Heart right ventricle (tissue), 16 donors: ENCODE data around the gene PHC2. TPM values are rescaled to one million over a fixed set of nuclear protein-coding genes. Genes with fewer than 3 reads are reported as not detected.

Experiments used
- ATAC-seq, 8 donors: fragments of 200-7000 bp; cut with Tn5 transposase; one replicate each; pipeline ENCODE4 v1.9.1; 2020; ENCODE audit warnings: mild to moderate bottlenecking in 8 of 8, moderate library complexity in 8 of 8, moderate number of reproducible peaks in 1 of 8
- DNase-seq, 2 donors: peaks; one replicate each; pipeline ENCODE4 v3.0.0-alpha.2; 2020
- H3K27ac ChIP-seq, 10 donors: fragments of 200-600 bp; sonication (generic) in 2 of 10; one replicate each; pipeline versions ENCODE4 v1.5.0 to v1.8.0; 2020 to 2022; ENCODE audit warnings: mild to moderate bottlenecking in 3 of 10
- H3K27me3 ChIP-seq, 7 donors: fragments of 200-600 bp; one replicate each; pipeline ENCODE4 v1.8.0; 2021 to 2022; ENCODE audit warnings: mild to moderate bottlenecking in 2 of 7
- H3K36me3 ChIP-seq, 9 donors: fragments of 200-600 bp; sonication (generic) in 1 of 9; one replicate each; pipeline versions ENCODE4 v1.5.0 to v1.8.0; 2020 to 2022; ENCODE audit warnings: mild to moderate bottlenecking in 2 of 9
- H3K4me1 ChIP-seq, 9 donors: fragments of 200-600 bp; sonication (generic) in 1 of 9; one replicate each; pipeline versions ENCODE4 v1.5.0 to v1.8.0; 2020 to 2022; ENCODE audit warnings: mild to moderate bottlenecking in 4 of 9
- H3K4me3 ChIP-seq, 10 donors: fragments of 200-600 bp; sonication (generic) in 2 of 10; one replicate each; pipeline versions ENCODE4 v1.5.0 to v1.8.0; 2020 to 2022; ENCODE audit warnings: mild to moderate bottlenecking in 7 of 10, moderate library complexity in 2 of 10
- H3K9me3 ChIP-seq, 11 donors: fragments of 200-600 bp in 10 of 11; sonication (generic) in 2 of 11; one replicate each; pipeline versions ENCODE4 v1.5.0 to v1.8.0; 2013 to 2022; ENCODE audit warnings: mild to moderate bottlenecking in 2 of 11, control low read depth in 1 of 11, moderate library complexity in 1 of 11
- WGBS, 2 donors: extraction: QIAGEN DNeasy Blood & Tissue Kit; methylation state at CpG; one replicate each; pipeline ENCODE4 v1.1.7; 2013; ENCODE audit warnings: inconsistent platforms in 1 of 2; 5-methylcytosine and 5-hydroxymethylcytosine counted together
- intact Hi-C, 10 donors: fragments of 100-400 bp; cut with DNase I; formaldehyde crosslinking; loops; one replicate each; pipeline versions ENCODE4 v1.11.1 to v1.14.2; 2022
- polyA plus RNA-seq, 2 donors: library from polyadenylated mRNA; stranded (reverse); fragments of 200-250 nt; gene quantifications; one replicate each; pipeline ENCODE4 v1.2.3, GENCODE V29; 2013
- total RNA-seq, 10 donors: library from RNA; stranded (reverse); fragmentation: NEBNext Ultra II Directional in 3 of 10; extraction: Animal tissue kit (Norgen Biotek cat#: 25700) in 3 of 10; gene quantifications; one replicate each; pipeline versions ENCODE4 v1.2.1 to v1.2.4, GENCODE V29; 2021 to 2023
- TF ChIP-seq, protein P1 (sequence below), 9 donors: fragments of 200-600 bp; sonication (generic) in 2 of 9; IDR thresholded peaks; one replicate each; pipeline versions ENCODE4 v1.5.0 to v1.8.0; 2021 to 2022; ENCODE audit warnings: antibody characterized with exemption in 9 of 9, mild to moderate bottlenecking in 5 of 9, moderate library complexity in 1 of 9
- donor health status: Arrhythmogenic right ventricular cardiomyopathy.
- donor health status: ischemic (EF 13 %, LVEDD 7.1; RV severe dilation, severe dysfunction).
- donor health status: healthy with polysubstance abuse.
- donor health status: DM: no; HTN: yes; CAD: no.
- donor health status: DM: no; HTN: no; CAD: no.
- donor health status: ischemic (EF 25% LVEDD 6.9; RV normal size, moderate dysfunction).
- donor health status: ischemic (EF 25% LVEDD 5.7; RV mildly dilated, moderate dysfunction).
- donor health status: healthy.
- donor health status: DM: yes; HTN: yes; CAD: no.
- donor health status: Ischemic cardiomyopathy.
- donor health status: ischemic (EF 35%, LVEDD 5.7; RV mildly dilated, moderate dysfunction).
- donor health status: nonischemic (EF 11% LVEDD 7.7; RV severe dilation, severe dysfunction).
- donor health status: DM: yes; HTN: yes; CAD: no.
- donor health status: PGD.
- donor health status: ischemic (EF 29% LVEDD 5.4; RV normal size, mild dysfunction).
- donor health status: nonischemic (EF 23%, LVEDD 6.1; RV moderate dilation, normal function).

The PHC2 gene
- total and polyA plus RNA-seq, 12 donors: 81.2 to 136 (median 99.3) TPM

DNA sequence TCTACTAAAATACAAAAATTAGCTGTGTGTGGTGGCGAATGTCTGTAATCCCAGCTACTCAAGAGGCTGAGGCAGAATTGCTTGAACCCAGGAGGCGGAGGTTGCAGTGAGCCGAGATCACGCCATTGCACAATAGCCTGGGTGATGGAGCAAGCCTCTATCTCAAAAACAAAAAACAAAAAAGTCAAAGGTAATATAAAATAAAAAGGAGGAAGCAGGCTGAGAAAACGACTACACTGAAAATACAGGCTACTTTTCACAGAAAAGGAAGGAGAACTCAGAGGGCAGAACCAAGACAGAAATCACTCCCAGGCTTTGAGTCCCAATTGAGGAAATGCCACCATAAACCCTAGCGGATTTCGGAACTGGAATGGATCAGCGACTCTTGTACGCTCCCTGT is 104.1 kb downstream of the PHC2 start:
- Histone ChIP-seq H3K4me1 (peaks cover 5 to 74% (median 52%) of the 10 kb centered on the region in 9 donors), H3K27me3 (no peaks in the 10 kb centered on the region), H3K36me3 (peaks cover 11 to 100% (median 92%) of the 10 kb centered on the region in 9 donors), H3K4me3 (no peak overlapping the region), H3K9me3 (no peaks in the 10 kb centered on the region), H3K27ac (peak overlapping the region in 4 of 10 donors; percentile 4 to 81 (median 48))
- TF ChIP-seq, protein P1, sequence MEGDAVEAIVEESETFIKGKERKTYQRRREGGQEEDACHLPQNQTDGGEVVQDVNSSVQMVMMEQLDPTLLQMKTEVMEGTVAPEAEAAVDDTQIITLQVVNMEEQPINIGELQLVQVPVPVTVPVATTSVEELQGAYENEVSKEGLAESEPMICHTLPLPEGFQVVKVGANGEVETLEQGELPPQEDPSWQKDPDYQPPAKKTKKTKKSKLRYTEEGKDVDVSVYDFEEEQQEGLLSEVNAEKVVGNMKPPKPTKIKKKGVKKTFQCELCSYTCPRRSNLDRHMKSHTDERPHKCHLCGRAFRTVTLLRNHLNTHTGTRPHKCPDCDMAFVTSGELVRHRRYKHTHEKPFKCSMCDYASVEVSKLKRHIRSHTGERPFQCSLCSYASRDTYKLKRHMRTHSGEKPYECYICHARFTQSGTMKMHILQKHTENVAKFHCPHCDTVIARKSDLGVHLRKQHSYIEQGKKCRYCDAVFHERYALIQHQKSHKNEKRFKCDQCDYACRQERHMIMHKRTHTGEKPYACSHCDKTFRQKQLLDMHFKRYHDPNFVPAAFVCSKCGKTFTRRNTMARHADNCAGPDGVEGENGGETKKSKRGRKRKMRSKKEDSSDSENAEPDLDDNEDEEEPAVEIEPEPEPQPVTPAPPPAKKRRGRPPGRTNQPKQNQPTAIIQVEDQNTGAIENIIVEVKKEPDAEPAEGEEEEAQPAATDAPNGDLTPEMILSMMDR (IDR thresholded peaks at IDR 0.05): no peak
- no peak for DNase-seq
- intact Hi-C loops: no loop called here
- WGBS, 2 donors: 81 to 90% methylated on average over 9 of the region's 9 CpGs
- no peak for ATAC-seq

DNA sequence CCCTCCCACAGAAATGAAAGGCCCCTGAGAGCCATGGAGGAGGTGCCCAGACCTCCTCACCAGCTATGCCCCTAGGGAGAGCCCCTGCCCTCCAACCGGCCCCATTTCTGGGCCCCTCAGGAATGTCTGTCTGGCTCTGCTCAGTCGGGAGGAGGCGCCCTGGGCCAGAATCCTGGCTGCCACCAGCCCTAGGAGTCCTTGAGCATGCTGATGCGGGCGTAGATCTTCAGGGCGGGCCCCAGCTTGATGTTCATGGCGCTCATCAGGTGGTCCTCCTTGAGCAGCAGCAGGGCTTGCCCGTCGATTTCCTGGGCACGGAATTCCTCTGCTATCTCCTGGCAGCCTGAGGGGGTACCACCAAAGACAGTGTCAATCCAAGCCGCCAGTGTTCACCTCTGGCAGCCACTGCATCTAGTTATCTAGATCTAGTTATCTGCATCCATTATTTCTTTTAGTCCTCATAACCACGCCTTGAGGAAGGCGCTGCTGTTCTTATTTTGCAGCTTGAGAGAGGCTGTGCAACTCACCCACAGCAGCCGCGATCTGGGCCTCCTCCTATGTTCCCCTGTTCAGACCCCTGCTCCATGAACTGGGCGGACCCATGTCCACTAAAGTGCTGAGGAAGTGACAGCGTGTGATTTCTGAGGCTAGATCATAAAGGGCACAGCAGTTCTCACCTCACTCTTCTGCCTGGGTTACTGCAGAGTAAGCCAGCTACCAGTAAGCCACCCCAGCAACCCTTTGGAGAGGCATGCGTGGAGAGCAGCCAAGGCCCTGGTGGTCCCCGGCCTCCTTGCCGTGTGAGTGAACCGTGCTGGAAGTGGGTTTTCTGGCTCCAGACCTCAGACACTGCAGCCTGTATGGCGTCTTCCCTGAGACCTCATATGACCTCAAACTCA is 106.0 kb downstream of the PHC2 start:
- Histone ChIP-seq H3K4me1 (peaks cover 5 to 62% (median 42%) of the 10 kb centered on the region in 9 donors), H3K27me3 (no peaks in the 10 kb centered on the region), H3K4me3 (no peak overlapping the region), H3K27ac (peak overlapping the region in 6 of 10 donors; percentile 3 to 81 (median 12)), H3K36me3 (peaks cover 11 to 90% (median 75%) of the 10 kb centered on the region in 9 donors), H3K9me3 (no peaks in the 10 kb centered on the region)
- intact Hi-C loops: no loop called here
- ATAC-seq (no peak), DNase-seq (no peak)
- WGBS, 2 donors: 65 to 71% methylated on average over 22 of the region's 22 CpGs
- TF ChIP-seq, protein P1 (IDR thresholded peaks at IDR 0.05): no peak

DNA sequence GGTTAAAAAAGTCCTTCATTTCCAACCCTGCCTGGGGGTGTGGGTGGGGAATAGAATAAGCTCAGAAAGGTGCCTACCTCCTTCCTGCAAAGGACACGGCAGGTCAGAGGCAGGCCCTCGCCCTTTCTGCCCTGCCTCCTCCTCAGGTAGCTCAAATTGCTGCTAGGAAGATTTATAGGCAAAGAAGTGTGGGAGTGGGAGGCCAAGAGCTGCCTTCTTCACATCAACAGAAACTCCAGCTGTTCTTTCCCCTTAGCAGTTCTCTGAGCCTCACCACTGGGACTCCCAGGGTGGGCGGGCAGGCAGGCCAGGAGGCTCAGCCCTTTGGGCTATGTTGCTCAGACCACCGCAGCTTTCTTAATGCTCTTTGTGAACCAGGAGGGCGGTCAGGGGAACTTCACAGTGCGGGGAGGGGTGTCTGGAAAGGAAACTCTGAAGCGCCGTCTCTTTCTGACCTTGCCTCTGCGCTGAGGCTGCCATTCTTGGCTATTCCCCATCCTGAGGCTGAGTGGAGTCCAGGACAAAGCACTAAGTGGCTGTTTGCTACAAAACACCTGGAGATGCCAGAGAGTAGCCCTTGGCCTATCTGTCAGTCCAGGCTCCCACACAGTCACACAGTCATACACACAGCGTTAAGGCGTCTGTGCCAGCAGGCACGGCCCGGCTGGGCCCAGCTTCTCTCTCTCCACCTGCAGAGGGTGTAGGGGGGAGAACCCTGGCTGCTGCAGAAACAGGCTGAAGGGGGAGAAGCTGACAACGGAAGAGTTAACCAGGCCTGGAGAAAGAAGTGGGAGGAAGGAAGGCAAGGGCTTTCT is 107.0 kb downstream of the PHC2 start:
- H3K27me3 ChIP-seq: no peaks in the 10 kb centered on the region
- peaks cover 5 to 55% (median 33%) of the 10 kb centered on the region in 9 donors for H3K4me1 ChIP-seq
- 66 to 79% methylated on average over 14 of the region's 14 CpGs for WGBS, 2 donors
- ATAC-seq (no peak), DNase-seq (no peak)
- peaks cover 11 to 79% (median 65%) of the 10 kb centered on the region in 9 donors for H3K36me3 ChIP-seq
- no peaks in the 10 kb centered on the region for H3K9me3 ChIP-seq
- TF ChIP-seq, protein P1 (IDR thresholded peaks at IDR 0.05): no peak
- no peak overlapping the region for H3K4me3 ChIP-seq
- peak overlapping the region in 4 of 10 donors; percentile 4 to 39 (median 12) for H3K27ac ChIP-seq
- intact Hi-C loops: no loop called here

DNA sequence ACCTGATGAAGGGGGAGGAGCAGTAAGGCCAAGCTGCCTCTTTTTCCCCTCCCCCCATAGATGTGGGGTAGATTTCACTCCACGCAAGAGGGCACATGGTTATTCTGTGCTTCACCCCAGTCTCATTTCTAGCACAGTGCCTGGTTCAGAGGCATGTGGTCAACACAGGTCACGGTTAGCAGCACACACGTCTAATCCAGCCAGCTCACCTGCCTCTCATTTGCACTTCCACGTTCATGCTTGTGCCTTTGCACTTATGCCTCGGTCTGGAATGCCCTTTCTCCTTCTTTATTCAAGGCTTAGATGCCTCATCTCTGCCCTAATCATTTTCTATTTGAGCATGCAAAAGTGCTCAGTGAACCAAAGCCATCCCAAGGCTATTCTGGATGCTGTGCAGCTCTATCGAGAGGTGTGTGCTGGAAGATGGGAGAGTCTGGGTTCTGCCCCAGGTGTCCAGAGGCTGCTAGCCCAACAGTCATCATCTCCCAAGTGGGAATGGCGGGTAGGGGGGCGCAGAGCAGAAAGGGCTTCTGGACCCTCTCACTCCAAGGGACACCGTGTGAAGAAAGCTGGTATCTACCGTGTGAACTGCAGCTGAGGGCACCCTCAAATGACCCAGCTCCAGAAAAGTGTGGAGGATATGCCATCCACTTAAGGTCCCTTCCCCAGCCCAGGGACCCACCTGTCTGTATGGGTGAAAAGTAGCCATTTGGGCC is 107.9 kb downstream of the PHC2 start:
- no peak overlapping the region for H3K4me3 ChIP-seq
- no peak for ATAC-seq

More for the DNA sequence above, 107.9 kb downstream of the PHC2 start:
- intact Hi-C loops: no loop called here
- no peaks in the 10 kb centered on the region for H3K9me3 ChIP-seq
- peaks cover 5 to 47% (median 25%) of the 10 kb centered on the region in 9 donors for H3K4me1 ChIP-seq
- no peak for DNase-seq
- H3K27ac ChIP-seq: no peak overlapping the region
- 82 to 84% methylated on average over 10 of the region's 10 CpGs for WGBS, 2 donors
- TF ChIP-seq, protein P1 (IDR thresholded peaks at IDR 0.05): no peak
- H3K36me3 ChIP-seq: peaks cover 7 to 71% (median 58%) of the 10 kb centered on the region in 9 donors
- H3K27me3 ChIP-seq: no peaks in the 10 kb centered on the region
